Measurements from ENCODE around the gene MRPS18A.

The MRPS18A gene

DNA sequence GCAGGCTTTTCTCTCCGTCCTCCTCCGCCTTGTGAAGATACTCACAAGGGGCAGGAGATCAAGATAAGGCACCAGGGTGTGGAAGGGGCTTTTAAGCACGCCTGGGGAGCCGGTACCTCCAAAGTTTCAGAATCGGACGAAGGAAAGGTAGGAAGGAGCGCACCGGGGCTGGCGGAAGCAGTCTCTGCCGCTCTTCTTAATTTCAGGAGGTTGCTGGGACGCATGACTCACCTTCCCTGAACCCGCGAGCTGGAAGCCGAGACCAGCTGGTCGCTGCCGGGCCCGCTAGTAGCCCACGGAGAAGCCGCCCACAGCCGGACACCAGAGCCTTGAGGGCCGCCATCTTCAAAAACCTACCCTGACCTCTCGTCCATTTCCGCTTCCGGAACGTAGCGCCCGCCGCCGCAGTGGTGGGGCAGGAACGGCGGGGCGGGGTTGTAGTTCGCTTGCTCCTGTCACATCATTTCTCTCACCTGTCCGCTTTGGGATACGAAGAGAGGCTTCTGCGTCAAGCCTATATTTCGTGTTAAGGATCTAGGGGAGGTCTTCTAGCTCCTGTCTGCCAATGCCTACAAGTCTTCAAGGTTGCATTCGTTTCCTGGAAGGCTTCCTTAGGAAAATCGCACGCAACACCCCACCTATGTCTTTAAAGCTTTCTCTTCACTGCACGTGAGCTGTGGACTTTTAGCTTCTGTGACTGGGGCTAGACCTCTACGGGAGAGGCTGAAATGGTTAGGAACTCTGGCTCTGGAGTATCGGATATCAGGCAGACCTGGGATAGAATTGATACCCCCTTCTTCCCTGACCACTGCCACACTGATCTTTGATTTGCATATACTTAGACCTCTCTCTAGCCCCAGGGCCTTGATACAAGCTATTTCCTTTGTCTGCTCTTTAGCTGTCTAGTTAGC, at the start of gene MRPS18A:
Gene MRPS18A, minus strand, starts transcription at position 355 of the 911 bp plus-strand sequence. Its CDS starts 12 bp downstream, at position 343.
- peak; percentile 70 to 82 for DNase-seq

- no peak for DNase-seq
These were observed 49.3 kb upstream of the MRPS18A start for GRCh38 chr6:43736844-43737243.

DNA sequence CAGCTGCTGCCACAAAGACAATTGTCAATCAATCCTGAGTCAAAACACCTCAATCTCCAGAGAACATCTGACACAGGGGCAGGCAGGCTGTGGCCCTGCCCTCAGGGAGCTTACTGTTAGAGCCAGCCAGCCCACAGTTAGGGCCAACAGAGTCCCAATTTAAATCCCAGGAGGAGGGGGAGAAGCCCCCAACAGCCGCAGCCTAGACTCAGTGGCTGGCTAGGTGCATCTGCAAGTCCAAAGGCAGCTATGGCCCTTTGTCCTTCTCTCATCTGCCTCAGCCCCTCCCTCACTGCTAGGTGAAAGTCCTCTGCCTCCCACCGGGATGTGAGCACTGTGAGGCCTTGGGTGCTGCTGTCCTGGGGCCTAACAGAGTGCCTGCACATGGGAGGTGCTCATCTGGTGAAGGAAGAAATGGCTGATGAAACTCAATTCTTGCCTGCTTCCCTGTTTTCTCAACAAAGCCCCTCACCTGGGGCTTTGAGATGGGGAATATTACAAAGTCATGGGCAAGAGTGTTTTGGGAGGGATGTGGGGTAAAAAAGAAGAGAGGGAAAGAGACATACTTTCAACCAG, 48.7 kb upstream of the MRPS18A start:
- DNase-seq, result no peak

- DNase-seq, result no peak
These were observed 48.1 kb upstream of the MRPS18A start for GRCh38 chr6:43735642-43736199.

- DNase-seq, result no peak
These were observed 46.7 kb upstream of the MRPS18A start for GRCh38 chr6:43734294-43734665.

DNA sequence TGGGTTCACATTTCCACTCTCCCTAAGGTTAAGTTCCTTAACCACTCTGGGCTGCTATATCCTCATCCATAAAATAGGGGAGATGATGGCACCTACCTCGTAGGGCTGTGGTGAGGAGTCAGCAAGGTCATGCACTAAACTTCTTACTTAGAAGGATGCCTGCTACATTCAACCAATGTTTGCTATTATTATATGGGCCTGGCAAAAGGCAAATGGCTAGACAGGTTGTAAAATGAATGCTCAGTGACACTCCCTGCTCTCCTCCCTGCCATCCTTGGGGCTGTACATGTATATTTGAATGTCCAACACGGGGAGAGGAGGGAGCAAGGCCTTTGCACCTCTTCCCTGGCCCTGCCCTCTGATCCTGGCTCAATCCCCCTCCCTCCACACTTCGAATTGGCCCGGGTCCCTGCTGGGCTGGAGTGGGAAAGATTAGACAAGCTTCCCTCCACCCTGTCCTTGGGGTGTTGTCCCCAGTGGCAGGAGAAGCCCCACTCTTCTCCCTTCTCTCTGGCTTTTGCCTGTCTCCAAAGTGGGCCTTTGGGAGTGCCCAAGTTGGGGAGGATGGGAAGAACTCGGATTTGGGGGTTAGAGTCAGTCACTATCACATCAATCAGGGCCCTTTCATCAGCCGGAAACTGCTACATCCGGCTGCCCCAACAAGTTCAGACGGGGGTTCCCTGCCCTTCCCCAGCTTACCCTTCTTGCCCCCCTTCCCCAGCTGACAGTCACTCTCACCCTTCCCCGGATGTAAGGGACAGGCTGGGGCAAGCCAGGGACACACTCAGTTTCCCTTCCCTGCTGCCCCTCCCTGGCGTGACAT, 46.1 kb upstream of the MRPS18A start:
- DNase-seq, result peak; percentile 49 to 54

DNA sequence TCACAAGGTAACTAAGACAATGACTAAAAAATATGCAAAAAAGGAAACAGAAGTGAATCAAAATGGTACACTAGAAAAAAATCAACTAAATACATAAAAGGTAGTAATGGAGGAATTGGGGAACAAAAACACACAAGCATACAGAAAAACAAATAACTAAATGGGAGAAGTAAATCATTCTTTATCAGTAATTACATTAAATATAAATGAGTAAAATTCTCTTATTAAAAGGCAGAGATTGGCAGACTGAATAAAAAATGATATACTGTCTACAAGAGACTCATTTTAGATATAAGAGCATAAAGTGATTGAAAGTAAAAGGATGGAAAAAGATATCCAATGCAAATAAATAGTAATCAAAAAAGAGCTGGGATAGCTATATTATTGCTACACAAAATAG, 43.0 kb upstream of the MRPS18A start:
- no peak for DNase-seq

DNA sequence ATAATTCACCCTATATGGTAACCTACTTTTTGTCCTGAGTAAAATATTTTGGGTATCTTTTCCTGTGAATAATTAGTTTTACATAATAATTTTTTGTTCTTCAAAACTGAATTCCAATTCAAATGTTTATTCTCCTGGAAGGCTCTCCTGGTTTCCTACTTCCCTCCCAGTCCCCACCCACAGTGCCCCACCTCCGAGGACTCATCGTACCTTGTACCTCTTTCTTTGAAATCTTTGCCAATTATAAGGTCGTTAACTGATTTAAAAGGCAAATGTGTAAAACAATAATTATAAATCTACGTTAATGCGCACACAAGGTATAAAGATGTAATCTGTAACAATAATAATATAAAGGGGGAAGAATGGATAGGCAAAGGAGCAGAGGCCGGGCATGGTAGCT, 41.9 kb upstream of the MRPS18A start:
- DNase-seq, result no peak

GRCh38 chr6:43728586-43728985, 41.0 kb upstream of the MRPS18A start:
- DNase-seq, result no peak

GRCh38 chr6:43727634-43728033, 40.0 kb upstream of the MRPS18A start:
- no peak for DNase-seq

- DNase-seq, result no peak
These were observed 38.3 kb upstream of the MRPS18A start for GRCh38 chr6:43725643-43726580.

- peak; percentile 70 to 83 for DNase-seq
These were observed 37.5 kb upstream of the MRPS18A start for GRCh38 chr6:43724914-43725642.

GRCh38 chr6:43724354-43724753, 36.8 kb upstream of the MRPS18A start:
- no peak for DNase-seq

DNA sequence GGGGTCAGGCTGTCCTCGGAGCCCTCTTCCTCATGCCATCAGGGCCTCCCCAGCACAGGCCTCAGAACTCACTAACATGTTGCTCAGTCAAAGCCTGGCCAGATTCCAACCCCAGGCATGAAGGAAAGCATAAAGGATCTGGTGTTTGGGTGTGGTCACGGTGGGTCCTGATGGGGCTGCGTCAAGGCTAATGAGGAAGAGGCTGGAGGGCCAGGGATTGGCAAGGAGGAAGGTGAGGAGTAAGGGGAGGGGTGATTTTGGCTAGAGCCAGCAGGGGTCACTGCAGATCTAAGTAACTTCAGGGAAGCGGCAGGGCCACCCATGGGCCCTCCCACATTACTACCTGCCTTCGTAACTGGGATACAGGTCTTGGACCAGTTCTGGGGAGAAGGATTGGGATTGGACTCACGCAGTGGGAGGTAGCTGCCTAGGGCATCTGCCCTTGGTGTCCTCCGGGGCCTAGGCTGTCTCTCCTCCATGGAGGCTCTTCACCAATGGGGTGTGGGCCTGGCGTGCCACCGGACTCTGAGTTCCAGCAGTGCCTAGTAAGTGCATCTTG, 36.2 kb upstream of the MRPS18A start:
- DNase-seq, result peak; percentile 71 to 72

DNA sequence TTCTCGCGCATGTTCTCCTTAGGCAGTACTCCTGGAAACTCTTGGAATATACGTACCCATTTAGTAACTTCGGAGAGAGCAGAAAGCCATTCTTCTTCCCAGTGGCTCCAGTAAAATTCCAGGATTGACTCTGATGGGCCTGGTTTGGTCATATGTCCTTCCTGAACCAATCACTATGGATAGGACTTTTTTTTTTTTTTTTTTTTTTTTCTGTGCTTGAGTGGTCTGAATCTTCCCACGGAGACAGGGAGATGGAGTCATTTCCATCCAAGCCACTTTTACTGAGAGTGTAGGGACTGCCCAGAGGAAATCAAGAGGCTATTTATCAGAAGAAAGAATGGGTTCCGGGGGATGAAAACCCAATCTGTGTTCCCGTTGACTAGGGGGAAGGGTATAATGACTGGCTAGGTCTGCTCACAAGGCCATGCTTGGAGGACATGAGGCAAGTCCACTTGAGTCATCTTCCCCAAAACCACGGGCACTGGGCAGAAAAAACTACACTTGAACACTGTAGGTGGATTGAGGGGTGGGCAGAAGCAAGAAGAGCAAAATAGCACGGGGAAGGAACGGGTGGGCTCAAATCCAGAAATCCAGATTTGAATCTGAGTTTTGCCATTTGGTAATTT, 35.4 kb upstream of the MRPS18A start:
- DNase-seq, result no peak

DNA sequence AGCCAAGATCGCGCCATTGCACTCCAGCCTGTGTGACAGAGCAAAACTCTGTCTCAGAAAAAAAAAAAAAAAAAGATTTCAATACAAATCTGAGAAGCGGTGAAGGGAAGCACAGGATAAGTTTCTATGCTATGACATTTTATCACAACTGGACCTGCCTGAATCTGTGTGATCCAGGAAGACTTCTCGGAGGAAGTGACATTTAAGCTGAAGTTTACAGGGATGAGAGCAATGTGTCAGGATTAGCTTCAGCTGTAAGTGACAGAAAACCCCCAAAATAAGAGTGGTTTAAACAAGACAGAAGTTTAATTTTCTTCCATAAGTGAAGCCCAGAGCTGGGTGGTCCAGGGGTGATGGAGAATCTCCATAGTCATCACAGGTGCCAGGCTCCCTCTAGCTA, 33.4 kb upstream of the MRPS18A start:
- no peak for DNase-seq

GRCh38 chr6:43719511-43719910, 31.9 kb upstream of the MRPS18A start:
- DNase-seq, result no peak

DNA sequence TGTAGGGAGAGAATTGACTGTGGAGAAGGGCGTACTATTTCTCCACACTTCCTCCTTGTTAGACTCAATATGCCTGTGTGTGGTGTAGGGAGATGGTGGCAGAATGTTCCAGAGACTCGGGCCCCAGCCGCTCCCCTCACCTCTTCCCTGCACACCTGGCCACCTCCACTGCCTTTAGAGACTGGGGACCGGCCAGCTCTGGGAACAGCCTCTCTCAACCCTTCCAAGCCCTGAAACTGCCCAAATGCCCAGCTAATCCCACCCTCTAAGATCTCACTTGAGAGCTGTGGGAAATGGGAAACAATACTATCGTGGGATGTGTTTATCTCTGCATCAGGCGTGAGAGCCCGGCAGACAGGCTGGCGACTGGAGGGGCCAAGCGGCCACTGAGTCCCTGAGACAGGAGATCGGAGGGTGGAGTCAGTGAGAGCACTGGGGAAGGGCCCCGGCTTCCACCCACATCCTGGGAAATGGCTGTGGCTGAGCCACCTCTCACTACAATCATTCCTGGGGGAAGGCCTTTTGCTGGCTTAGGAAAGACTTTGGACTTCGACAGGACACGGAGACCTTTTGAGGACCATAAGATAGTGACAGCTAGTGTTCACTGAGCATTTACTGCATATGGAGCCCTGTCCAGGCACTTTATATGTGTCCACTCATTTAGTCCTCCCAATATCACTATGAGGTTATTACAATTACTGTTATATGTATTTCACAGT, 31.0 kb upstream of the MRPS18A start:
- no peak for DNase-seq

GRCh38 chr6:43717822-43718221, 30.2 kb upstream of the MRPS18A start:
- DNase-seq, result no peak

DNA sequence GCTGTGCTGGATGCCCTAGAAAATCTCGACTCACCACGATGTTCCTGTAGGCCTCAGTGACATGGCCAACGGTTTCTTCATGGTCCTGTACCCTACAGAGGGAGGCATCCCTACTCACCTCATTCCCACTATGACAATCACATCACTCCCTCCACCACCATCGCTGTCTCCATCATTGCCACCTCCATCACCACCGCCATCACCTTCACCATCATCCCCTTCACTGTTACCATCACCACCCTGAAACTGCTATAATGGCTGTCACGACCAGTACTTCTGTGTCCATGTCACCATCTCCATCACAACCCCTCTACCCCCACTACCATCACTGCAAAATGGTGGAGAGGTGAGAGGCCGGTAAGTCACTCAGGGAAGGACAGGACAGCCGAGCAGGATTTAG, 29.8 kb upstream of the MRPS18A start:
- DNase-seq, result no peak
